ENCODE measurements around the gene ZDHHC14. TPM values are rescaled to one million over a fixed set of nuclear protein-coding genes. Genes with fewer than 3 reads are reported as not detected.

ZDHHC14 gene
- total RNA-seq, 1 experiment from 2014 or later = 1.7 TPM

DNA sequence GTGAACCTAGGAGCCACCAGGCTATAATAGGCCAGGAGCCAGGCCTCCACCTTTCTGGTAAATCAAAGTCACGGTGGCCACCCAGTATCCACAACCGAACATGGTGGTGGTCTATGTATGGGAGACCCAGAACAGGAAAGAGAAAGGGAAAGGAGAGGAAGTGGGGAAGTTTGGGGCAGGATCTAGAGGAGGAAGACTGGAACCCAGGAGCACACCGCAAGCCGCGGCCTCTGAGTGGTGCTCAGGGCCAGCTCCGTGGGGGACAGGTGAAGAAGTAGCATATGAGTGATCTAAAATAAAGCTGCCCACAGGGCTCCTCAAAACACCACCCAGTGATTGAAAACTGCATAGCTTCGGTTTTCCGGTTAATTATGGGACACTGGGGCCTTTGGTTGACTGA, 214.8 kb downstream of the ZDHHC14 start:
- peaks cover 10 to 13% (median 12%) of the 10 kb centered on the region in 3 experiments for H3K36me3 Mint-ChIP-seq (ENCODE audit: insufficient read depth in 1 of 3, low read depth in 3 of 3)
- no peaks in the 10 kb centered on the region for H3K27me3 Mint-ChIP-seq (ENCODE audit: low read depth)
- H2BK120ac ChIP-seq (ENCODE audit: low read depth, low read length, poor library complexity, severe bottlenecking) = no peak overlapping the region
- H3K4me1 Mint-ChIP-seq = peaks cover 5 to 12% of the 10 kb centered on the region in 2 experiments
- peaks cover 2% of the 10 kb centered on the region; the same call in 1 of the 2 replicates for H3K4me1 ChIP-seq (ENCODE audit: insufficient read depth, low read length)
- H3K27ac Mint-ChIP-seq = no peak overlapping the region
- H2AFZ ChIP-seq (ENCODE audit: low read length) = no peak overlapping the region
- no peaks in the 10 kb centered on the region for H4K20me1 ChIP-seq (ENCODE audit: control insufficient read depth, insufficient read depth, insufficient read length)
- H2AK5ac ChIP-seq (ENCODE audit: insufficient read length, low read length) = no peak overlapping the region
- no peaks in the 10 kb centered on the region for H3K27me3 ChIP-seq (ENCODE audit: insufficient read depth, low read length)
- no peak overlapping the region for H3K4me2 ChIP-seq (ENCODE audit: insufficient read depth, insufficient read length, low read length)
- no peak overlapping the region for H3K18ac ChIP-seq (ENCODE audit: insufficient read length, low read depth, low read length)
- no peak overlapping the region for H3K14ac ChIP-seq (ENCODE audit: insufficient read depth, low read length)
- no peak overlapping the region for H2BK5ac ChIP-seq (ENCODE audit: insufficient read length, low read length)
- H2BK15ac ChIP-seq (ENCODE audit: low read depth, low read length) = no peak overlapping the region
- H2BK20ac ChIP-seq (ENCODE audit: low read depth, low read length, poor library complexity, severe bottlenecking) = no peak overlapping the region
- no peak overlapping the region for H3K9ac ChIP-seq (ENCODE audit: extremely low read depth, insufficient read length, low read length)
- WGBS (ENCODE audit: extremely low coverage, insufficient read length, low lambda C conversion rate) = no CpG with 5 or more reads among the region's 8 CpGs
- H3K9me3 Mint-ChIP-seq = peaks cover 9 to 13% of the 10 kb centered on the region in 2 experiments
- no peak overlapping the region for H4K5ac ChIP-seq (ENCODE audit: insufficient read length, low read depth, low read length)
- H3K56ac ChIP-seq (ENCODE audit: insufficient read length, low read depth, low read length) = no peak overlapping the region
- DNase-seq = no peak
- no peak overlapping the region for H3K4me3 Mint-ChIP-seq
- no peak overlapping the region for H3T11ph ChIP-seq (ENCODE audit: low read length)
- peaks cover 8% of the 10 kb centered on the region for H3K9me3 ChIP-seq (ENCODE audit: control insufficient read depth, low read depth, low read length)
- no peaks in the 10 kb centered on the region for H3K79me1 ChIP-seq (ENCODE audit: insufficient read depth, low read depth, low read length, poor library complexity, severe bottlenecking)
- TF ChIP-seq, protein P1, sequence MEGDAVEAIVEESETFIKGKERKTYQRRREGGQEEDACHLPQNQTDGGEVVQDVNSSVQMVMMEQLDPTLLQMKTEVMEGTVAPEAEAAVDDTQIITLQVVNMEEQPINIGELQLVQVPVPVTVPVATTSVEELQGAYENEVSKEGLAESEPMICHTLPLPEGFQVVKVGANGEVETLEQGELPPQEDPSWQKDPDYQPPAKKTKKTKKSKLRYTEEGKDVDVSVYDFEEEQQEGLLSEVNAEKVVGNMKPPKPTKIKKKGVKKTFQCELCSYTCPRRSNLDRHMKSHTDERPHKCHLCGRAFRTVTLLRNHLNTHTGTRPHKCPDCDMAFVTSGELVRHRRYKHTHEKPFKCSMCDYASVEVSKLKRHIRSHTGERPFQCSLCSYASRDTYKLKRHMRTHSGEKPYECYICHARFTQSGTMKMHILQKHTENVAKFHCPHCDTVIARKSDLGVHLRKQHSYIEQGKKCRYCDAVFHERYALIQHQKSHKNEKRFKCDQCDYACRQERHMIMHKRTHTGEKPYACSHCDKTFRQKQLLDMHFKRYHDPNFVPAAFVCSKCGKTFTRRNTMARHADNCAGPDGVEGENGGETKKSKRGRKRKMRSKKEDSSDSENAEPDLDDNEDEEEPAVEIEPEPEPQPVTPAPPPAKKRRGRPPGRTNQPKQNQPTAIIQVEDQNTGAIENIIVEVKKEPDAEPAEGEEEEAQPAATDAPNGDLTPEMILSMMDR (conservative IDR thresholded peaks at IDR 0.05) = peak; percentile 22; the same call in 1 of the 3 replicates
- no peak overlapping the region for H3K27ac ChIP-seq (ENCODE audit: insufficient read length, low read depth, low read length)
- H3K23ac ChIP-seq (ENCODE audit: insufficient read length, low read depth, low read length) = no peak overlapping the region
- H3K23me2 ChIP-seq (ENCODE audit: insufficient read length, low read depth, low read length, poor library complexity, severe bottlenecking) = no peaks in the 10 kb centered on the region
- no peak overlapping the region for H2BK12ac ChIP-seq (ENCODE audit: insufficient read length, low read depth, low read length)
- no peak overlapping the region for H4K91ac ChIP-seq (ENCODE audit: insufficient read length, low read depth, low read length)
- no peak overlapping the region for H3K4ac ChIP-seq (ENCODE audit: low read depth, low read length)
- H4K8ac ChIP-seq (replicated peaks; ENCODE audit: insufficient read length, low read depth, low read length) = no peak overlapping the region
- H3K79me2 ChIP-seq (ENCODE audit: insufficient read depth, low read length) = no peaks in the 10 kb centered on the region

Data from H9 (cell line).